MG63 (cell line): Measurements from ENCODE around the gene HPGD. TPM values are rescaled to one million over a fixed set of nuclear protein-coding genes. Genes with fewer than 3 reads are reported as not detected.
"Not testable (repeated sequence)": the region's sequence is repeated elsewhere in the genome, so short reads cannot be mapped to it uniquely, and the experiment has no call there.

Source experiments
- DNase-seq: peaks from one replicate; pipeline ENCODE4 v3.0.0-alpha.2; 2020
- H3K27me3 ChIP-seq: fragments of 250-450 bp; sonication (Bioruptor Pico); 2 replicates; pipeline ENCODE4 v1.5.1; 2020; ENCODE audit warnings: mild to moderate bottlenecking, moderate library complexity
- H3K36me3 ChIP-seq: fragments of 250-450 bp; sonication (Bioruptor Pico); 2 replicates; pipeline ENCODE4 v1.5.1; 2020; ENCODE audit warnings: mild to moderate bottlenecking, moderate library complexity
- H3K4me3 ChIP-seq: fragments of 250-450 bp; sonication (Bioruptor Pico); 2 replicates; pipeline ENCODE4 v1.5.1; 2020; ENCODE audit warnings: mild to moderate bottlenecking, moderate library complexity
- H3K9me3 ChIP-seq: fragments of 250-450 bp; sonication (Bioruptor Pico); 2 replicates; pipeline ENCODE4 v1.5.1; 2020; ENCODE audit warnings: mild to moderate bottlenecking, moderate library complexity
- total RNA-seq: library from RNA; depleted of rRNA; stranded (reverse); fragments of >200 nt; shearing (Covaris generic); gene quantifications from 2 replicates; pipeline ENCODE4 v1.2.3, GENCODE V29; 2014; ENCODE audit warnings: low replicate concordance

Gene HPGD
- total RNA-seq, 1 experiment from 2014 or later, result not detected

DNA sequence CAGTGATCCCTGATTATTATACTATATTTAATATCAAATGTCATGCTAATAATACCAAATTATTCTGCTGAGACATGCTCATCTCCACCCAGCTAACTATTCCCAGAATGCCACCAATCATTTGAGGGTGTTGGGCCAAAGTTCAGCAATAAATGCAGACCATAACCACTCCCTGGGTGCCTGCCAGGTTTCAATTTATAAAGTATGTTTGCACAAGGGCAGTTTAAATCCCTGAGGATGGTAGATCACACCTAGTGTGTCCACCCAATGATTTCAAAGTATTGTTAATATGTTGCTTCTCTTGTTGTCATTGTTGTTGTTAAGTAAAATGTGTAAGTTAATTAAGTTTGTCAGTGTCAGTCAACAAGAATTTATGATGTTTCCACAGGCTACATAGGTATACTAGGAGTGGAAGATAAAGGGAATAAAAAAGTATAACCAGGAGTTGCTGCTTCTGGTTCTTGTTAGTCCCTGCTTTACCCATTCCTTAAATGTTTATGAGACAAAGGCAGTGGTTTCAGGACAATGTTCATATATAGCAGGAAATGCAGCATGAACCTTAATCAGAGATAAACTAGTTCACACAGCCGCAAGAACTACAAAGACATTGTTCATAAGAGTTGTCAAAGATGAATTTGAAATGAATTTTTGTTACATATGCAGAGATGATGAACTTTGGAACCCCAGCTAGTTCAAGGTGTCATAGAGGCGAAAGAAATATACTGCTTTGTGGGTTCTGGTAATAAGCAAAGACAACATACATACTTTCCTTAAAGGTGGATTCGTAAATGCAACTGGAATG, 25.5 kb downstream of the HPGD start:
- DNase-seq, result no peak
- Histone ChIP-seq H3K36me3 (no peaks in the 10 kb centered on the region), H3K4me3 (no peak overlapping the region), H3K9me3 (no peaks in the 10 kb centered on the region), H3K27me3 (no peaks in the 10 kb centered on the region)

DNA sequence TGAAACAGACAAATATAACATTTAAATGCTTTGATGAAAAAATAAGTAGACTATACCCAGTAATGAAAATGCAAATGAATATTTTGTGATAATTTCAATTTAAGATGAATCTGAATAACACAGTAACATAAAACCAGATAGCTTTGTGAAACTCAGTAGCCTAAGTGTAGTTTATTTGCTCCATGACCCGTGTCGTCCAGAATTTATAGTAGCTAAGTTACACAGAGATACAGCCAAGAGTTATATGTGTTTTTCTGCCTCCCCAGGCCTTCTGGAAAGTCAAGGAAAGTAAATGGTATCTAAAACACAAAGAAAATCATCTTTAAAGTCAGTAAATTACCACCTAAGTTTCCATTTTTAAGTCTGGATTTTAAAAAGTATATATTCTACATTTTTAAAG, 26.7 kb downstream of the HPGD start:
- Histone ChIP-seq H3K9me3 (no peaks in the 10 kb centered on the region), H3K4me3 (no peak overlapping the region), H3K27me3 (no peaks in the 10 kb centered on the region), H3K36me3 (no peaks in the 10 kb centered on the region)
- no peak for DNase-seq

DNA sequence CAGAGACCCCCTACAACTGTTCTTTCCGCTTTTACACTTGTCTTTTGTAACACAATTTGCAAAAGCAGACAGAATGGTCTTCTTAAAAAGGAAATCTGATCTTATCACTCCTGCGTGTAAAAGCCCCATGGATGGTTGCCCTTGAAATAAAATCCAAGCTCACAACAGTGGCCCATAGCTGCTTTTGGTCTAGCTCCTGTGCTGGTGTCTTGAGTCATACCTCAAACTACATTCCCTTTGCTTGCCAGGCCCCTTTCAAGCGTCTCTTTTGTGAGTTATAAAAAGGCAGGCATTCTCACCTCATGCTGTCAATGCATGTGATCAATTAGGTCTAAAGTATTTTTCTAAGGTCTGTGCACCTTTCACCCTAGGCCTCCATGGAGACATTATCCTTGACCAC, 27.6 kb downstream of the HPGD start:
- no peak overlapping the region for H3K4me3 ChIP-seq
- H3K9me3 ChIP-seq, result no peaks in the 10 kb centered on the region
- no peak for DNase-seq
- H3K36me3 ChIP-seq, result no peaks in the 10 kb centered on the region
- no peaks in the 10 kb centered on the region for H3K27me3 ChIP-seq

DNA sequence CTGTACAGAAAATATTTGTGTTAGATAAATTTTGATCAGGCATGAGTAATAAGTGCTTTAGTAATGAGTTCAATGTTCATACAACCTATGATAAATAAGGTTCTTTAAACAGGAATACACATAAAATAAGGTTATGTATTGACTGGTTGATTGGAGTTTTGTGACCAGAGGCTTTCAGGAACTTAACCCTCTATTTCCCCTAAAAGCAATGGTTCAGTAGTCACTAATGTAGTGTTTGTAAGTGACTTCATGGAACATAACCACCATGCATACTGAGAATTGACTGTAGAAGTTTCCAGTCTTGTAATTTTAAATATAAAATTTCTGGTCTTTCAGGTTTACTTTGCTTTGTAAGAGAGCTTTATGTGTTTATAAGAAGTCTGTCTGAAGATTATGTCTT, 28.1 kb downstream of the HPGD start:
- DNase-seq, result no peak
- H3K27me3 ChIP-seq, result no peaks in the 10 kb centered on the region
- H3K4me3 ChIP-seq, result no peak overlapping the region
- no peaks in the 10 kb centered on the region for H3K36me3 ChIP-seq
- no peaks in the 10 kb centered on the region for H3K9me3 ChIP-seq

DNA sequence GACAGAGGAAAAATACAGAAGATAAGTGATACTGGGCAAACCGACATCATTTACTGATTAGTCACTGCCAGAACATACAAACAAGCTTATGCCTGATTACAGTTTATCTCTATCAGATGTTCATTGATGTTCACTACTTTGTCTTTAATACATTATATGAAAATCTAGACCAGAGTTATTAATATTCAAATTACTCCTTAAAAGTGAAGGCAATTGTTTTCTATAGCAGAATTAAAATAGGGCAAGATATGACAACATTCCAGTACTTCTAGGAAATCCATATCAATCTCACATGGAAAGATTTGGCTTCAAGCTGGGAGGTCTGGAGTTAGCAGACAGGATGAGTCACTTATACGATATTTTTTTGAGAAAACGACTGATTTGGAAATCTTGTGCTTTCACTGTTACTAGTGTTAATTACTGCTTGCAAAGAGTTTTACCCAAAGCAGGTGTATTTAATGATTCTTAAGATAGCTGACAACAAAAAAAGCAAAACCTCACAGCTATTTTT, 31.8 kb downstream of the HPGD start:
- no peaks in the 10 kb centered on the region for H3K9me3 ChIP-seq
- no peaks in the 10 kb centered on the region for H3K27me3 ChIP-seq
- H3K36me3 ChIP-seq, result no peaks in the 10 kb centered on the region
- DNase-seq, result no peak
- no peak overlapping the region for H3K4me3 ChIP-seq

DNA sequence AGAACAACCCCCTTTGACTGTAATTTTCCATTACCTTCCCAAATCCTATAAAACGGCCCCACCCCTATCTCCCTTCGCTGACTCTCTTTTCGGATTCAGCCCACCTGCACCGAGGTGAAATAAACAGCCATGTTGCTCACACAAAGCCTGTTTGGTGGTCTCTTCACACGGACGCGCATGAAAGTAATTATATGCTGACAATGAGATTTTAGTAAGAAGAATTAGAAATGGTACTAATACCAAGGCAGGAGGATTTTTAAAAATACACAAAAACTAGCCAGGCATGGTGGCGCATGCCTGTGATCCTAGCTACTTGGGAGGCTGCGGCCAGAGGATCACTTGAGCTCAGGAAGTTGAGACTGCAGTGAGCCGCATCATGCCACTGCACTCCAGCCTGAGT, 33.9 kb downstream of the HPGD start:
- H3K36me3 ChIP-seq, result not testable (repeated sequence)

DNA sequence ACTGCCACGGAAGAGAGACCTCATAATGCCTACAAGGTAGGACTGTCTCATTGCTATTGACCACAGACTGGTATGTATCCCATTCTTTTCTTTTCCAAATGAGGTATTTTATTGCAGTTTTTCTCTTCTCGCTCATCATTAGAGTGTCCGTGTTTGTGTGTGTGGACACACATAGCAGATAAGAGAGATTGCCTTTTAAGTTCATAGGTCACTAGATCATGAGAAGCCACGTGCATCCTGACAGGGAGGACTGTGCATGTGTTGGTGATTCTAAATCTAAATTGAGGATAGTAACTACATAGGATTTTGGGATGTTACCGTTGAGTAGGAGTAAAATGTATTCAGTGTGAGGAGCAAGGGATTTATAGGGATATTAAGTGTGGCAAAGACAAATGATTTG, 37.3 kb downstream of the HPGD start:
- Histone ChIP-seq H3K4me3 (no peak overlapping the region), H3K9me3 (no peaks in the 10 kb centered on the region), H3K27me3 (no peaks in the 10 kb centered on the region), H3K36me3 (no peaks in the 10 kb centered on the region)
- DNase-seq, result no peak

More for the DNA sequence above, 33.9 kb downstream of the HPGD start:
- not testable (repeated sequence) for H3K27me3 ChIP-seq, DNase-seq, H3K4me3 ChIP-seq, H3K9me3 ChIP-seq

DNA sequence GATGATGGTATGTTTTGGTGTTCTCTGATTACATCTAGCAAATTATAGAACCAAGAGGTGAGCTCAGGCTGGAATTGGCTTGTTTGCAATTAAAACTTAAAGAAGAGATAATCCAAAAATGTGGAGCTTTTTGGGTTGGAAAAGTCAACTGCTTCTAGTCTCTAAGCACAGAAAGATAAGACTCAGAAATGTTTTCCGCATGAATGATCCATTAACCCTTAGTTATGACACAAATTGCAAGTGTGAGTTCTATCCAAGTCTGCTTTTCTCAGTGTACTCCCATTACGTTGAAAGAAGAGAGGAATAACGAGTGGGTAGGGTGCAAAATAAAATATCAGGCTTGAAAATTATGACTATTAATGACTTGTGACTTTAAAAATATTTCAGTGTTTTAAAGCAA, 38.5 kb downstream of the HPGD start:
- Histone ChIP-seq H3K36me3 (no peaks in the 10 kb centered on the region), H3K27me3 (no peaks in the 10 kb centered on the region), H3K9me3 (no peaks in the 10 kb centered on the region), H3K4me3 (no peak overlapping the region)
- DNase-seq, result no peak

DNA sequence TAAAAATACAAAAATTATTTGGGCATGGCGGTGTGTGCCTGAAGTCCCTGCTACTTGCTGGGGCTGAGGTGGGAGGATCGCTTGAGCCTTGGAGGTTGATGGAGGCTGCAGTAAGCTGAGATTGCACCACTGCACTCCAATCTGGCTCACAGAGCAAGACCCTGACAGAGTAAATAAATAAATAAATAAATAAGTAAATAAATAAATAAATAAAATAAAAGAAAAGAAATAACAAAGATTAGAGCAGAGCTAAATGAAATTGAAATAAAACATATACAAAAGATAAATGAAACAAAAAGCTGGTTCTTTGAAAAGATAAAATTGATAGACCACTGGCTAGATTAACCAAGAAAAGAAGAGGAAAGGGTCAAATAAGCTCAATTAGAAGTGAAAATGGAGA, 43.1 kb downstream of the HPGD start:
- Histone ChIP-seq H3K4me3 (no peak overlapping the region), H3K27me3 (no peaks in the 10 kb centered on the region), H3K36me3 (no peaks in the 10 kb centered on the region), H3K9me3 (no peaks in the 10 kb centered on the region)
- DNase-seq, result no peak

DNA sequence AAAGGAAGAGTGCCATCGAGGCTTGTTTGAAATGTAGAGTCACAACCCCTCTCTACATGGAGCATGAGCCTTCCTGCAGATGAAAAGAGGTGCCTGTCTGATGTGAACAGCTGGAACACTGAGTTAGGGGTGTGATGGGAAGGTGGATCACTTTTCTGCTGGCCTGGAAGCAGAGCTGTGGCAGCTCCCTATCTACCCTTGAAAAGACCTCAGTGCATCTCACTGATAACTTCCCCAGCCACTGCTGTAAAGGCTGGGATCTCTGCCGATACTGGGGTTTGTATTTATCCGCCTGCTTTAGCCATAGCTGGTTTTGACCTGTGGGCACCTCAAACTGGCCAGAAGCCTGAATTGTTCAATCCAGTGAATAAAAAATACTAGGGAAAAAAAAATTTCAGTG, 46.8 kb downstream of the HPGD start:
- no peak for DNase-seq
- H3K27me3 ChIP-seq, result no peaks in the 10 kb centered on the region
- no peaks in the 10 kb centered on the region for H3K9me3 ChIP-seq
- no peak overlapping the region for H3K4me3 ChIP-seq
- H3K36me3 ChIP-seq, result no peaks in the 10 kb centered on the region

DNA sequence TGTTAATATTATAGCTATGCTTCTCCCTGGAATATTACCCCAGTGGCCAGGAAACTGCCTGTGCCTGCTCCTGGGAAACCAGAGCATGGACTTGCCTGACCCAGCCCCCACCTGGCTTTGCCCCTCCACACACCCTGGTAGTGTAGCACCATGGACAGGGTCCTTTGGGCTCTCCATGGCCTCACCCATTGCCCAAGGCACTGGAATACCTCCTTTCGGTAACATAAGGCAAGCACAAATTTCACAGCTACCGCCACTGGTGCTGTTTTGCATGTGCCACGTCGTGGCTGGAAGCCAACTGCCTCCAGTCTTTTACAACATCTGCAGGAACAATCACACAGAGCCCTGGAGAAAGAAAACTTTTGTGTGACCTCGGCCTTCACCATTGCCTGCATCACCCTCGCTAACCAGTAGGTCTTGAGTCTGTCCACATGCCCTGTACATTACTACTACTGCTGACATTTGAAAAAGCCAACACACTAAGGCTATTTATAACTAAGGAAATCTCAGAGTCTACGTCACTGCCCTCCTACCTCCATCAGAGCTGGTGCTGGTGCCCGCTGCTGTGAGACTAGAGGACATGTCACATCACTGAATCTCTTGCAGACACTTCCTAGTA, 47.7 kb downstream of the HPGD start:
- Histone ChIP-seq H3K27me3 (no peaks in the 10 kb centered on the region), H3K9me3 (no peaks in the 10 kb centered on the region), H3K36me3 (no peaks in the 10 kb centered on the region), H3K4me3 (no peak overlapping the region)
- DNase-seq, result no peak

DNA sequence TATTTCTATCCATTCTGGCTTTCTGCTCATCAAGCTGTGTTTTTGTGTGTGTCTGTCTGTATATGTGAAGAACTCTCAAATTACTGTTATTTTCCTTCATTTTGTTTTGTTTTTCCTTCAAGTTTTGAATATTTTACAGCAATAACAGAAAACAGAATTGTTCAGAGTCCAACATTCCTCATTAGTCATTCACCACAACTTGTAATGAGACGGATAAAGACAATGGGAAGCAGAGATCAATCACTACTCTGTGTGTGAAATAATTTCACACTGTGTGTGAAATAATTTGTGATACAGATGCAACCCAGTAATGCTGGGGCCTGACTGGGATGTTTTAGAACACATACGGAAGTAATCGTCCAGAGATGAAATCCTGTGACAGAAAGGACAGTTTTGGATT, 55.2 kb downstream of the HPGD start:
- no peak overlapping the region for H3K4me3 ChIP-seq
- no peaks in the 10 kb centered on the region for H3K36me3 ChIP-seq
- DNase-seq, result no peak
- no peaks in the 10 kb centered on the region for H3K27me3 ChIP-seq
- H3K9me3 ChIP-seq, result no peaks in the 10 kb centered on the region

DNA sequence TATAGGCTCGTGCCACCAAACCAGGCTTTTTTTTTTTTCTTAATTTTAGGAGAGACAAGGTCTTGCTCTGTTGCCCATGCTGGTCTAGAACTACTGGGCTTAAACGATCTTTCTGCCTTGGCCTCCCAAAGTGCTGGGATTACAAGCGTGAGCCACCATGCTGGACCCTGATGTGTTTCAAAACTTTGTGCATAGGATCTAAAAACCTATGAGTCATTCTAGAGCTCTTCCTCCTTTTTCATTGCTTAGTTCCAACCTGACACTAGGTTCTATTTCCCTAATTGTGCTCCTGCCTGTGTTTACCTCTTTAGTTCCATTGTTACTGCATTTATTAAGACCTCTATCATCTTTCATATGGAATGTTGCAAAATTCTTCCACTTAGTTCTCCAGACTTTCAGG, 57.3 kb downstream of the HPGD start:
- H3K27me3 ChIP-seq, result no peaks in the 10 kb centered on the region

DNA sequence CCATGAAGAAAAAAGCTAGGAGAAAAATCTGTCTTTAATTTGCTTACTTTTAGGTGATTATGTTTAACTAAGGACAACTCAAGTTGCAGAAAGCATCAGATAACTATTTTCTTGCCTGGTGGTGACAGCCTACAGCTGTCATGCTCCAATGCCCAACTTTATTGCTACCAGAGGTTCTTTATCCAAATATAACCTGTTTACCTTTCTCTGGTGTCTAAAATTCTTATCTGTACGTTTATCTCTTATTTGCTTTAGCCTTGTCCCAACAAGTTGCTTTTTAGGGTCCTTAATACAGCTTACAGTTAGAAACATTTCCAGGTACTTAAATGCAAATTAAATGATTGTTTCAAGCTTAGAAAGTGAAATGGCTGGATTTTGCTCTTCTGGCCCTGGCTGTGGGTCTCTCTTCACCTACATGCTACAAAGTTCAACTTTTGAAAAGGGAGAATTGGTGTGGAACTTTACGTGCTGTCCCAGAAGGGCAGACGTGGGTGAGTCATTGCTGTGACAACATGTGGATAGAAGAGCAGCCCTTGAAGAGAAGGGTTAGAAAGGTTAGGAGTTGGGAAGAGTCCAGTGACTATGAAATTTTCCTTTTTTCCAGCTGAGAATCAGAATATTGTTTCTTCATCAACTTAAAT, 60.7 kb downstream of the HPGD start:
- no peaks in the 10 kb centered on the region for H3K27me3 ChIP-seq
- DNase-seq, result no peak
- no peak overlapping the region for H3K4me3 ChIP-seq
- no peaks in the 10 kb centered on the region for H3K36me3 ChIP-seq
- no peaks in the 10 kb centered on the region; the same call in 1 of the 2 replicates for H3K9me3 ChIP-seq

More for the DNA sequence above, 57.3 kb downstream of the HPGD start:
- DNase-seq, result no peak
- H3K36me3 ChIP-seq, result no peaks in the 10 kb centered on the region
- H3K4me3 ChIP-seq, result no peak overlapping the region
- H3K9me3 ChIP-seq, result no peaks in the 10 kb centered on the region

DNA sequence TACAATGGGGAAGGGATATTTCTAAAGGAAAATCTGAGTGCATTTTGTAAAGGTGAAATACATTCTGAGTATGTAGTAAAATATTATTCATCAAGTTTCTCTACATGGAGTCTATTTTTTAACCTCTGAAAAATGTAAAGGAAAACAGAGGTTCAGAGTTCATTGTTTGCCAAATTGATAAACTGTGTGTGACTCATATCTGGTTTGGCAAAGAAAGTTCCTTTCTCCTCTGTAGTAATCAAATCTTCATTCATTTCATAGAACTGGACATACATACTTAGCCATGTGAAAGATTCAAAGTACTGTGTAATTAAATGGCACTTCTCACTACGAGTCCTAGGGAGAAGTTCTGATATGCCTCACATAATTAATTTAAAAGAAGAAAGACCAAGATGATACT, 61.6 kb downstream of the HPGD start:
- H3K9me3 ChIP-seq, result no peaks in the 10 kb centered on the region; the same call in 1 of the 2 replicates
- DNase-seq, result no peak
- H3K36me3 ChIP-seq, result no peaks in the 10 kb centered on the region
- H3K27me3 ChIP-seq, result no peaks in the 10 kb centered on the region
- no peak overlapping the region for H3K4me3 ChIP-seq

DNA sequence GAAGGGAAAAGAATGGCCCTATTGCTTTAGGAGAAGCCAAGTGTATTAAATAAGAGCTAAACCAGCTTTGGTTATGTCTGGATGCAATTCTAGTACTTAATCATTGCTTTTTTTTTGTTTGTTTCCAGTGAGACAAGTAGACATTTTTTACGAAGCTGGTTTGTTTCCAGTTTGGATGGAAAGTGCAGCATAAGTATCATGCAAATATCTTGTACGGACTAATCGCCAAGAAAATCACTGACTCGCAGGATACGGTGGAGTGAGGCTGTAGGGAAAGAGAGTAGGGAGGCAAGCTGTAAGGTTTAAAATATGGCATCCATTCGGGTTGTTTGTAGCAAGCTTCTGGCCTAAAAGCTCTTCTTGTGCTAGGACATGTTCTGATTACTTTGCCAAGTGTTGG, 64.8 kb downstream of the HPGD start:
- H3K4me3 ChIP-seq, result no peak overlapping the region
- peak; percentile 53 for DNase-seq
- no peaks in the 10 kb centered on the region; the same call in 1 of the 2 replicates for H3K9me3 ChIP-seq
- H3K27me3 ChIP-seq, result no peaks in the 10 kb centered on the region
- no peaks in the 10 kb centered on the region for H3K36me3 ChIP-seq

DNA sequence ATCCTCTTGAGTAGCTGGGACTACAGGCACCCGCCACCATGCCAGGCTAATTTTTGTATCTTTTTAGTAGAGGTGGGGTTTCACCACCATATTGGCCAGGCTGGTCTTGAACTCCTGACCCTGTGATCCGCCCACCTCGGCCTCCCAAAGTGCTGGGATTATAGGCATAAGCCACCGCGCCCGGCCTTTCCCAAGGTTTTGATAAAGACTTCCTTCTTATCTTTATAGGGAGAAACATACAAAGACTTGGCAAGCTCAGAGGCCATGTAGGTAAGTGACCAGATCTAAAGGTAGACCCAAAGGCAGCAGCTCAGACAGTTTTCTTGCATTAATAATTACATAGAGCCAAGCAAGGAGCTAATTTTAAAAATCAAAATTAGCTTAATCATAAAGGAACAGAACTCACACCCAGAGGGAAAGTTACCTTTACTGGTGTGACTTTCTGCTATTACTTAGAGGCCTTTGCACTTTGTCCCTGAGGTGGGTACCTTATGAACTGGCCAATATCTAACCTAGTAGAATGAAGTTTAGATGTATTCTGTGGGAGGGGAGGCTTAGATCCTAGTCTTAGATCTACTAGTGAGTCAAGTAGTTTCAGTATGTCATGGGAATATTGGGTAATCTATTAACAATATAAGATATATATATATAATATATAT, 67.3 kb downstream of the HPGD start:
- Histone ChIP-seq H3K36me3 (no peaks in the 10 kb centered on the region), H3K9me3 (no peaks in the 10 kb centered on the region; the same call in 1 of the 2 replicates), H3K4me3 (no peak overlapping the region), H3K27me3 (no peaks in the 10 kb centered on the region)
- no peak for DNase-seq
